Neural progenitor cell (in vitro differentiated cells): ENCODE measurements around the gene SLX9. TPM values are rescaled to one million over a fixed set of nuclear protein-coding genes. Genes with fewer than 3 reads are reported as not detected.
"Not testable (repeated sequence)": the region's sequence is repeated elsewhere in the genome, so short reads cannot be mapped to it uniquely, and the experiment has no call there.

Experiments
- DNase-seq: peaks from one replicate; pipeline ENCODE4 v3.0.0-alpha.2; 2016; ENCODE audit warnings: low spot score
- H2AFZ ChIP-seq: fragments of 200-600 bp; sonication (generic); replicated peaks from 2 replicates; pipeline ENCODE4 v1.6.1; 2016; ENCODE audit warnings: antibody characterized with exemption
- H3F3A ChIP-seq: fragments of 200-600 bp; sonication (generic); 2 replicates; pipeline ENCODE4 v1.6.1; 2016; ENCODE audit warnings: antibody characterized with exemption, low read depth
- H3K27ac ChIP-seq: fragments of 200-600 bp; sonication (generic); 2 replicates; pipeline ENCODE4 v1.5.1; 2016; ENCODE audit warnings: mild to moderate bottlenecking
- H3K27me3 ChIP-seq: fragments of 200-600 bp; sonication (generic); 2 replicates; pipeline ENCODE4 v1.6.1; 2016; ENCODE audit warnings: mild to moderate bottlenecking, moderate library complexity
- H3K36me3 ChIP-seq: fragments of 200-600 bp; sonication (generic); 2 replicates; pipeline ENCODE4 v1.5.1; 2016
- H3K4me1 ChIP-seq: fragments of 200-600 bp; sonication (generic); 2 replicates; pipeline ENCODE4 v1.6.1; 2016; ENCODE audit warnings: mixed run types
- H3K4me2 ChIP-seq: fragments of 200-600 bp; sonication (generic); 2 replicates; pipeline ENCODE4 v1.6.1; 2016
- H3K4me3 ChIP-seq: fragments of 200-600 bp; sonication (generic); 2 replicates; pipeline ENCODE4 v1.5.1; 2016
- H3K79me2 ChIP-seq: fragments of 200-600 bp; sonication (generic); 2 replicates; pipeline ENCODE4 v1.6.1; 2016; ENCODE audit warnings: low read depth
- H3K9ac ChIP-seq: fragments of 200-600 bp; sonication (generic); 2 replicates; pipeline ENCODE4 v1.6.1; 2016
- H3K9me3 ChIP-seq: fragments of 200-600 bp; sonication (generic); 2 replicates; pipeline ENCODE4 v1.5.1; 2016; ENCODE audit warnings: low read depth
- H4K20me1 ChIP-seq: fragments of 200-600 bp; sonication (generic); 2 replicates; pipeline ENCODE4 v1.6.1; 2016; ENCODE audit warnings: low read depth
- H3K27ac Mint-ChIP-seq: 3 replicates; pipeline ENCODE4 v1.8.0; 2021; ENCODE audit warnings: mixed read lengths
- H3K27me3 Mint-ChIP-seq: 2 replicates; pipeline ENCODE4 v1.8.0; 2022; ENCODE audit warnings: low read depth, mild to moderate bottlenecking, inconsistent platforms, moderate library complexity, mixed read lengths; ENCODE audit not compliant: insufficient read depth
- H3K36me3 Mint-ChIP-seq: 3 replicates; pipeline ENCODE4 v1.8.0; 2021; ENCODE audit warnings: mixed read lengths
- H3K4me1 Mint-ChIP-seq: 3 replicates; pipeline ENCODE4 v1.8.0; 2021; ENCODE audit warnings: mixed read lengths
- H3K4me3 Mint-ChIP-seq: 3 replicates; pipeline ENCODE4 v1.8.0; 2021; ENCODE audit warnings: mild to moderate bottlenecking, moderate library complexity, mixed read lengths
- H3K9me3 Mint-ChIP-seq: 3 replicates; pipeline ENCODE4 v1.8.0; 2020; ENCODE audit warnings: mixed read lengths
- CTCF ChIP-seq: fragments of 200-600 bp; sonication (generic); IDR thresholded peaks from 2 replicates; pipeline ENCODE4 v1.5.1; 2017; ENCODE audit warnings: antibody characterized with exemption, mild to moderate bottlenecking
- EZH2 ChIP-seq: fragments of 200-600 bp; sonication (generic); IDR thresholded peaks from 2 replicates; pipeline ENCODE4 v1.6.1; 2017; ENCODE audit warnings: antibody characterized with exemption, mild to moderate bottlenecking, moderate library complexity
- EZH2phosphoT487 ChIP-seq: fragments of 200-600 bp; sonication (generic); IDR thresholded peaks from 2 replicates; pipeline ENCODE4 v1.6.1; 2017; ENCODE audit warnings: antibody characterized with exemption
- total RNA-seq: library from RNA; depleted of rRNA; stranded (reverse); fragments of >200 nt; gene quantifications from 2 replicates; pipeline ENCODE4 v1.2.3, GENCODE V29; 2015; ENCODE audit warnings: low replicate concordance

The SLX9 gene
- total RNA-seq, 1 donor from 2014 or later, result 4.7 TPM

GRCh38 chr21:44912158-44912473 is 27.7 kb upstream of the SLX9 start:
- peaks cover 5% of the 10 kb centered on the region for H3K27me3 Mint-ChIP-seq
- peaks cover 4% of the 10 kb centered on the region for H3K4me1 Mint-ChIP-seq
- peaks cover 9% of the 10 kb centered on the region for H3K4me1 ChIP-seq

DNA sequence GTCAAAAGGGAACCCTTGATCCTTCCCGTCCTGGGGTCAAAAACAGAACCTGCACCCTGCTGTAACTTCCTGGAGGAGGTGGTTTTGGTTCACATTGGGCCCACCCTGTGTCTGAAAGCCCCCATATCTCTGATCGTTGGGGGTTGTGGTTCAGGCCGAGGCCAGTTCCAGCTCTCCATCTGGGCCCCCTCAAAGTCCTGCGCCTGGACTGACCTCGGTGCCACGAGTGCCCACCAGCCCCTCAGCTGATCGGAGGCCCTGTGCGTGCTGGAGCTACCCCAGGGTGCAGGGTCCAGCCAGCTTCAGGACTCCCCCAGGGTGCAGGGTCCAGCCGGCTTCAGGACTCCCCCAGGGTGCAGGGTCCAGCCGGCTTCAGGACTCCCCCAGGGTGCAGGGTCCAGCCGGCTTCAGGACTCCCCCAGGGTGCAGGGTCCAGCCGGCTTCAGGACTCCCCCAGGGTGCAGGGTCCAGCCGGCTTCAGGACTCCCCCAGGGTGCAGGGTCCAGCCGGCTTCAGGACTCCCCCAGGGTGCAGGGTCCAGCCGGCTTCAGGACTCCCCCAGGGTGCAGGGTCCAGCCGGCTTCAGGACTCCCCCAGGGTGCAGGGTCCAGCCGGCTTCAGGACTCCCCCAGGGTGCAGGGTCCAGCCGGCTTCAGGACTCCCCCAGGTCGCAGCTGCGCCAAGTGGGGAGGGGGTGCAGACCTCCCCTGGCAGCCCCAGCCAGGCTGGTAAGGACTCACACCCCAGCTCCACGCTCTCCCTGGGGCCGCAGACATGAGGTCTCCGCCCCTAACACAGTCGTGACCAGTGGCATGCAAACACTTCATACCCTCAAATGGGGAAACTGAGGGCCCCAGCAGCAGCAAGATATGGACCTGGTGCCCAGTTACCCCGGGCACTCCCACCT is 27.1 kb upstream of the SLX9 start:
- H4K20me1 ChIP-seq, H3K27me3 Mint-ChIP-seq, H3K4me1 ChIP-seq, H3K79me2 ChIP-seq, H3F3A ChIP-seq, H3K4me2 ChIP-seq, H3K36me3 Mint-ChIP-seq, H3K36me3 ChIP-seq, H3K27me3 ChIP-seq, H3K4me3 ChIP-seq, H2AFZ ChIP-seq, H3K9me3 ChIP-seq, DNase-seq, H3K27ac ChIP-seq, H3K4me1 Mint-ChIP-seq, H3K9ac ChIP-seq, H3K4me3 Mint-ChIP-seq, H3K9me3 Mint-ChIP-seq: not testable (repeated sequence)
- H3K27ac Mint-ChIP-seq, result peak overlapping the region; percentile 57

More at GRCh38 chr21:44912158-44912473, 27.7 kb upstream of the SLX9 start:
- H3F3A ChIP-seq, result no peaks in the 10 kb centered on the region
- Mint-ChIP-seq H3K36me3 (no peaks in the 10 kb centered on the region), H3K9me3 (no peaks in the 10 kb centered on the region), H3K4me3 (no peak overlapping the region), H3K27ac (no peak overlapping the region)
- TF ChIP-seq CTCF (no peak), EZH2phosphoT487 (no peak), EZH2 (no peak)
- no peaks in the 10 kb centered on the region for H3K9me3 ChIP-seq
- H3K4me3 ChIP-seq, result no peak overlapping the region
- H2AFZ ChIP-seq, result no peak overlapping the region
- no peak overlapping the region for H3K4me2 ChIP-seq
- DNase-seq, result no peak
- peaks cover 1% of the 10 kb centered on the region for H3K27me3 ChIP-seq
- no peaks in the 10 kb centered on the region for H3K36me3 ChIP-seq
- no peak overlapping the region for H3K27ac ChIP-seq
- no peak overlapping the region for H3K9ac ChIP-seq
- H4K20me1 ChIP-seq, result no peaks in the 10 kb centered on the region
- no peaks in the 10 kb centered on the region for H3K79me2 ChIP-seq

- H3K79me2 ChIP-seq, result no peaks in the 10 kb centered on the region
- no peak overlapping the region for H3K4me3 ChIP-seq
- no peak overlapping the region for H2AFZ ChIP-seq
- no peaks in the 10 kb centered on the region for H3K36me3 ChIP-seq
- no peaks in the 10 kb centered on the region for H3K9me3 Mint-ChIP-seq
- no peak for DNase-seq
- H3K27me3 ChIP-seq, result peaks cover 16% of the 10 kb centered on the region
- no peaks in the 10 kb centered on the region for H3K36me3 Mint-ChIP-seq
- no peaks in the 10 kb centered on the region for H4K20me1 ChIP-seq
- H3F3A ChIP-seq, result no peaks in the 10 kb centered on the region
- peaks cover 4% of the 10 kb centered on the region for H3K4me1 Mint-ChIP-seq
- no peaks in the 10 kb centered on the region for H3K9me3 ChIP-seq
- no peaks in the 10 kb centered on the region for H3K4me1 ChIP-seq
- no peak overlapping the region for H3K4me2 ChIP-seq
- H3K27me3 Mint-ChIP-seq, result peaks cover 7% of the 10 kb centered on the region
- H3K27ac ChIP-seq, result no peak overlapping the region
- peak overlapping the region; percentile 57 for H3K27ac Mint-ChIP-seq
- TF ChIP-seq CTCF (no peak), EZH2phosphoT487 (no peak), EZH2 (no peak)
- no peak overlapping the region for H3K9ac ChIP-seq
- no peak overlapping the region for H3K4me3 Mint-ChIP-seq
These were observed 26.2 kb upstream of the SLX9 start for GRCh38 chr21:44913425-44914175.
